ENCODE results near the gene ANKFY1. TPM values are rescaled to one million over a fixed set of nuclear protein-coding genes. Genes with fewer than 3 reads are reported as not detected.
A peak's percentile ranks its signal among the peaks of the same experiment; 100 is the strongest.

The ANKFY1 gene
- total RNA-seq, 1 experiment from 2014 or later, result 46.8 TPM

DNA sequence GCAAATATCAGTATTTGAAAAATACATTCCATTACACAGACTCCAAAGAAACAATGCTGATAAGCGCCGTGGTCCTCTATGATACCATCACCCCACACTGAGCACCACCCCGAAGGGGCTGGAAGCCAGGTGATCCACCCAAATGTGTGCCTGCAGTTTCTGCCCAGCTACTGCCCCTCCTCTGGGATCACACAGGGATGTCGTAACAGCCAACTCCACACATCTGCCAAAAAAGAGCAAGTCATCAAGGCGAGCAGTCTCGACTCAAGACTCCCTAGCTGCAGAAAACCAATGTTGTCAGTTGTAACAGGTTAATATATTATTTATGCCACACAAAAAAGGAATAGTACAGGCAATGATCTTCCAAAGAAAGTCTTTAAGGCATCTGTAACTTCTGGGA lies 99.8 kb downstream of the ANKFY1 start:
- Mint-ChIP-seq H3K27me3 (ENCODE audit: low read depth) (no peaks in the 10 kb centered on the region), H3K36me3 (peaks cover 35% of the 10 kb centered on the region), H3K4me1 (peaks cover 16% of the 10 kb centered on the region), H3K27ac (peak overlapping the region; percentile 79), H3K9me3 (no peaks in the 10 kb centered on the region), H3K4me3 (no peak overlapping the region)
- CTCF ChIA-PET, result interaction anchor here (1.4 kb wide), 1 partner anchor 146 kb away, joined by 3 read pairs; no protein-coding TSS in a partner anchor
- POLR2A ChIA-PET, result no interaction called here
- ATAC-seq (no peak), DNase-seq (ENCODE audit: low spot score) (no peak)
- TF ChIP-seq, protein P1, sequence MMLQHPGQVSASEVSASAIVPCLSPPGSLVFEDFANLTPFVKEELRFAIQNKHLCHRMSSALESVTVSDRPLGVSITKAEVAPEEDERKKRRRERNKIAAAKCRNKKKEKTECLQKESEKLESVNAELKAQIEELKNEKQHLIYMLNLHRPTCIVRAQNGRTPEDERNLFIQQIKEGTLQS (CRISPR knock-in tag; conservative IDR thresholded peaks at IDR 0.05), result no peak
- TF ChIP-seq, protein P2, sequence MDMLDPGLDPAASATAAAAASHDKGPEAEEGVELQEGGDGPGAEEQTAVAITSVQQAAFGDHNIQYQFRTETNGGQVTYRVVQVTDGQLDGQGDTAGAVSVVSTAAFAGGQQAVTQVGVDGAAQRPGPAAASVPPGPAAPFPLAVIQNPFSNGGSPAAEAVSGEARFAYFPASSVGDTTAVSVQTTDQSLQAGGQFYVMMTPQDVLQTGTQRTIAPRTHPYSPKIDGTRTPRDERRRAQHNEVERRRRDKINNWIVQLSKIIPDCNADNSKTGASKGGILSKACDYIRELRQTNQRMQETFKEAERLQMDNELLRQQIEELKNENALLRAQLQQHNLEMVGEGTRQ (CRISPR knock-in tag; IDR thresholded peaks at IDR 0.05), result no peak
- TF ChIP-seq CBFB (CRISPR knock-in tag; IDR thresholded peaks at IDR 0.05; ENCODE audit: low read depth) (no peak), KAT7 (CRISPR knock-in tag; IDR thresholded peaks at IDR 0.05; ENCODE audit: borderline replicate concordance) (no peak), NFATC4 (CRISPR knock-in tag; IDR thresholded peaks at IDR 0.05) (no peak), TCF7 (CRISPR knock-in tag; IDR thresholded peaks at IDR 0.05; ENCODE audit: low read depth) (no peak)

DNA sequence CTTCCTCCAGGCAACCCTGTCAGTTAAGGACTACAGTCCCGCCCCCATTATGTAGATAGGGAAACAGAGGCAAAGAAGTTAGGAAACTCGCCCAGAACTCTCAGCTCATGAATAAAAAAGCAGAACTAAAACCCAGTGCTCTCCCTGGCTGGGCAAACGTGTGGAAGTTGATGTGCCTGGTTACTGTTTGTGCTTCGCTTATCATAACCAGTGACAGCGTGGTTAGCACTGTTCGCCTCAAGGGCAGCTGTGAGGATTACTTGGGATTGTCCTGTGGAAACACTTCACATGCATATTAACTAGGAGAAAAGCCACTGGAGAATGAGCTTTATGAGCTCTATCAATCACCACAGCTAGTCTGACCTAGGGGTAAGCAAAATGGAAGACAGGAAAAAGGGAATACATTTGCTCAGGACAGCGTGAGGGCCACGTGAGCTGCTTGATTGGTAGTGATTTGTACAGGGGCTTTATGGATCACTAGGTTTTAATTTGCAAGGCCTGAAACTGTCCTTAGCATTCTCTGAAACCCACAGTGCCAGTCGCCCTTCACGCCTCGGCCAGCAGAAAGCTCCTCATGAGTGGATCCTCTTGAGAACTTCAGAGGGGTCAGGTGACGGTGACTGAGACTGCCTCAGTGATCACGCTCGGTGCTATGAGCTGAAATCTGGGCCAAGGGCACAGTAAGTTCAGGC lies 100.9 kb downstream of the ANKFY1 start:
- Mint-ChIP-seq H3K4me1 (peaks cover 16% of the 10 kb centered on the region), H3K36me3 (peaks cover 30% of the 10 kb centered on the region), H3K27ac (peak overlapping the region; percentile 71), H3K4me3 (no peak overlapping the region), H3K27me3 (ENCODE audit: low read depth) (no peaks in the 10 kb centered on the region), H3K9me3 (no peaks in the 10 kb centered on the region)
- CTCF ChIA-PET, result interaction anchor here (0.7 to 3.1 kb wide), 6 partner anchors 13 to 250 kb away, joined by 3 to 13 read pairs (median 4); no protein-coding TSS in a partner anchor
- no peak for DNase-seq (ENCODE audit: low spot score)
- no peak for ATAC-seq
- POLR2A ChIA-PET, result interaction anchor here (0.6 kb wide), 1 partner anchor 20 kb away, joined by 4 read pairs; the partner anchor contains the start of gene CYB5D2
- TF ChIP-seq ZNF416 (CRISPR knock-in tag; IDR thresholded peaks at IDR 0.05), result no peak
- TF ChIP-seq, protein P3, sequence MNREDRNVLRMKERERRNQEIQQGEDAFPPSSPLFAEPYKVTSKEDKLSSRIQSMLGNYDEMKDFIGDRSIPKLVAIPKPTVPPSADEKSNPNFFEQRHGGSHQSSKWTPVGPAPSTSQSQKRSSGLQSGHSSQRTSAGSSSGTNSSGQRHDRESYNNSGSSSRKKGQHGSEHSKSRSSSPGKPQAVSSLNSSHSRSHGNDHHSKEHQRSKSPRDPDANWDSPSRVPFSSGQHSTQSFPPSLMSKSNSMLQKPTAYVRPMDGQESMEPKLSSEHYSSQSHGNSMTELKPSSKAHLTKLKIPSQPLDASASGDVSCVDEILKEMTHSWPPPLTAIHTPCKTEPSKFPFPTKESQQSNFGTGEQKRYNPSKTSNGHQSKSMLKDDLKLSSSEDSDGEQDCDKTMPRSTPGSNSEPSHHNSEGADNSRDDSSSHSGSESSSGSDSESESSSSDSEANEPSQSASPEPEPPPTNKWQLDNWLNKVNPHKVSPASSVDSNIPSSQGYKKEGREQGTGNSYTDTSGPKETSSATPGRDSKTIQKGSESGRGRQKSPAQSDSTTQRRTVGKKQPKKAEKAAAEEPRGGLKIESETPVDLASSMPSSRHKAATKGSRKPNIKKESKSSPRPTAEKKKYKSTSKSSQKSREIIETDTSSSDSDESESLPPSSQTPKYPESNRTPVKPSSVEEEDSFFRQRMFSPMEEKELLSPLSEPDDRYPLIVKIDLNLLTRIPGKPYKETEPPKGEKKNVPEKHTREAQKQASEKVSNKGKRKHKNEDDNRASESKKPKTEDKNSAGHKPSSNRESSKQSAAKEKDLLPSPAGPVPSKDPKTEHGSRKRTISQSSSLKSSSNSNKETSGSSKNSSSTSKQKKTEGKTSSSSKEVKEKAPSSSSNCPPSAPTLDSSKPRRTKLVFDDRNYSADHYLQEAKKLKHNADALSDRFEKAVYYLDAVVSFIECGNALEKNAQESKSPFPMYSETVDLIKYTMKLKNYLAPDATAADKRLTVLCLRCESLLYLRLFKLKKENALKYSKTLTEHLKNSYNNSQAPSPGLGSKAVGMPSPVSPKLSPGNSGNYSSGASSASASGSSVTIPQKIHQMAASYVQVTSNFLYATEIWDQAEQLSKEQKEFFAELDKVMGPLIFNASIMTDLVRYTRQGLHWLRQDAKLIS (CRISPR knock-in tag; IDR thresholded peaks at IDR 0.05; ENCODE audit: borderline replicate concordance), result no peak
- TF ChIP-seq FOXJ3 (CRISPR knock-in tag; IDR thresholded peaks at IDR 0.05; ENCODE audit: borderline replicate concordance), result no peak
- no peak for TF ChIP-seq ZNF138 (CRISPR knock-in tag; conservative IDR thresholded peaks at IDR 0.05)
- TF ChIP-seq, protein P4, sequence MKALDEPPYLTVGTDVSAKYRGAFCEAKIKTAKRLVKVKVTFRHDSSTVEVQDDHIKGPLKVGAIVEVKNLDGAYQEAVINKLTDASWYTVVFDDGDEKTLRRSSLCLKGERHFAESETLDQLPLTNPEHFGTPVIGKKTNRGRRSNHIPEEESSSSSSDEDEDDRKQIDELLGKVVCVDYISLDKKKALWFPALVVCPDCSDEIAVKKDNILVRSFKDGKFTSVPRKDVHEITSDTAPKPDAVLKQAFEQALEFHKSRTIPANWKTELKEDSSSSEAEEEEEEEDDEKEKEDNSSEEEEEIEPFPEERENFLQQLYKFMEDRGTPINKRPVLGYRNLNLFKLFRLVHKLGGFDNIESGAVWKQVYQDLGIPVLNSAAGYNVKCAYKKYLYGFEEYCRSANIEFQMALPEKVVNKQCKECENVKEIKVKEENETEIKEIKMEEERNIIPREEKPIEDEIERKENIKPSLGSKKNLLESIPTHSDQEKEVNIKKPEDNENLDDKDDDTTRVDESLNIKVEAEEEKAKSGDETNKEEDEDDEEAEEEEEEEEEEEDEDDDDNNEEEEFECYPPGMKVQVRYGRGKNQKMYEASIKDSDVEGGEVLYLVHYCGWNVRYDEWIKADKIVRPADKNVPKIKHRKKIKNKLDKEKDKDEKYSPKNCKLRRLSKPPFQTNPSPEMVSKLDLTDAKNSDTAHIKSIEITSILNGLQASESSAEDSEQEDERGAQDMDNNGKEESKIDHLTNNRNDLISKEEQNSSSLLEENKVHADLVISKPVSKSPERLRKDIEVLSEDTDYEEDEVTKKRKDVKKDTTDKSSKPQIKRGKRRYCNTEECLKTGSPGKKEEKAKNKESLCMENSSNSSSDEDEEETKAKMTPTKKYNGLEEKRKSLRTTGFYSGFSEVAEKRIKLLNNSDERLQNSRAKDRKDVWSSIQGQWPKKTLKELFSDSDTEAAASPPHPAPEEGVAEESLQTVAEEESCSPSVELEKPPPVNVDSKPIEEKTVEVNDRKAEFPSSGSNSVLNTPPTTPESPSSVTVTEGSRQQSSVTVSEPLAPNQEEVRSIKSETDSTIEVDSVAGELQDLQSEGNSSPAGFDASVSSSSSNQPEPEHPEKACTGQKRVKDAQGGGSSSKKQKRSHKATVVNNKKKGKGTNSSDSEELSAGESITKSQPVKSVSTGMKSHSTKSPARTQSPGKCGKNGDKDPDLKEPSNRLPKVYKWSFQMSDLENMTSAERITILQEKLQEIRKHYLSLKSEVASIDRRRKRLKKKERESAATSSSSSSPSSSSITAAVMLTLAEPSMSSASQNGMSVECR (CRISPR knock-in tag; IDR thresholded peaks at IDR 0.05; ENCODE audit: borderline replicate concordance), result no peak
- TF ChIP-seq, protein P5, sequence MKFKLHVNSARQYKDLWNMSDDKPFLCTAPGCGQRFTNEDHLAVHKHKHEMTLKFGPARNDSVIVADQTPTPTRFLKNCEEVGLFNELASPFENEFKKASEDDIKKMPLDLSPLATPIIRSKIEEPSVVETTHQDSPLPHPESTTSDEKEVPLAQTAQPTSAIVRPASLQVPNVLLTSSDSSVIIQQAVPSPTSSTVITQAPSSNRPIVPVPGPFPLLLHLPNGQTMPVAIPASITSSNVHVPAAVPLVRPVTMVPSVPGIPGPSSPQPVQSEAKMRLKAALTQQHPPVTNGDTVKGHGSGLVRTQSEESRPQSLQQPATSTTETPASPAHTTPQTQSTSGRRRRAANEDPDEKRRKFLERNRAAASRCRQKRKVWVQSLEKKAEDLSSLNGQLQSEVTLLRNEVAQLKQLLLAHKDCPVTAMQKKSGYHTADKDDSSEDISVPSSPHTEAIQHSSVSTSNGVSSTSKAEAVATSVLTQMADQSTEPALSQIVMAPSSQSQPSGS (CRISPR knock-in tag; IDR thresholded peaks at IDR 0.05; ENCODE audit: borderline replicate concordance, low read depth), result no peak
- no peak for TF ChIP-seq RORB (CRISPR knock-in tag; IDR thresholded peaks at IDR 0.05)
- TF ChIP-seq EMX1 (CRISPR knock-in tag; IDR thresholded peaks at IDR 0.05), result no peak
- TF ChIP-seq GTF2I (CRISPR knock-in tag; conservative IDR thresholded peaks at IDR 0.05), result no peak
- no peak for TF ChIP-seq JAZF1 (CRISPR knock-in tag; IDR thresholded peaks at IDR 0.05)
- no peak for TF ChIP-seq ETV6 (CRISPR knock-in tag; IDR thresholded peaks at IDR 0.05)
- no peak for TF ChIP-seq ZNF121 (CRISPR knock-in tag; IDR thresholded peaks at IDR 0.05)
- TF ChIP-seq, protein P6, sequence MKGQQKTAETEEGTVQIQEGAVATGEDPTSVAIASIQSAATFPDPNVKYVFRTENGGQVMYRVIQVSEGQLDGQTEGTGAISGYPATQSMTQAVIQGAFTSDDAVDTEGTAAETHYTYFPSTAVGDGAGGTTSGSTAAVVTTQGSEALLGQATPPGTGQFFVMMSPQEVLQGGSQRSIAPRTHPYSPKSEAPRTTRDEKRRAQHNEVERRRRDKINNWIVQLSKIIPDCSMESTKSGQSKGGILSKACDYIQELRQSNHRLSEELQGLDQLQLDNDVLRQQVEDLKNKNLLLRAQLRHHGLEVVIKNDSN (CRISPR knock-in tag; IDR thresholded peaks at IDR 0.05), result no peak
- TF ChIP-seq, protein P7, sequence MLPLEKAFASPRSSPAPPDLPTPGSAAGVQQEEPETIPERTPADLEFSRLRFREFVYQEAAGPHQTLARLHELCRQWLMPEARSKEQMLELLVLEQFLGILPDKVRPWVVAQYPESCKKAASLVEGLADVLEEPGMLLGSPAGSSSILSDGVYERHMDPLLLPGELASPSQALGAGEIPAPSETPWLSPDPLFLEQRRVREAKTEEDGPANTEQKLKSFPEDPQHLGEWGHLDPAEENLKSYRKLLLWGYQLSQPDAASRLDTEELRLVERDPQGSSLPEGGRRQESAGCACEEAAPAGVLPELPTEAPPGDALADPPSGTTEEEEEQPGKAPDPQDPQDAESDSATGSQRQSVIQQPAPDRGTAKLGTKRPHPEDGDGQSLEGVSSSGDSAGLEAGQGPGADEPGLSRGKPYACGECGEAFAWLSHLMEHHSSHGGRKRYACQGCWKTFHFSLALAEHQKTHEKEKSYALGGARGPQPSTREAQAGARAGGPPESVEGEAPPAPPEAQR (CRISPR knock-in tag; IDR thresholded peaks at IDR 0.05), result no peak
